AG09319 (cell line): ENCODE measurements around the gene ANKRD28.
"Not testable (repeated sequence)": the region's sequence is repeated elsewhere in the genome, so short reads cannot be mapped to it uniquely, and the experiment has no call there.

Source experiments
- DNase-seq: peaks from one replicate; pipeline ENCODE4 v3.0.0-alpha.2; 2010; ENCODE audit warnings: low read depth; ENCODE audit errors: extremely low read depth
- TF ChIP-seq, protein P1 (sequence below): IDR thresholded peaks from 2 replicates; pipeline ENCODE4 v1.5.1; 2011; ENCODE audit warnings: low read depth, mild to moderate bottlenecking, inconsistent platforms, low read length, moderate library complexity

ANKRD28 gene

DNA sequence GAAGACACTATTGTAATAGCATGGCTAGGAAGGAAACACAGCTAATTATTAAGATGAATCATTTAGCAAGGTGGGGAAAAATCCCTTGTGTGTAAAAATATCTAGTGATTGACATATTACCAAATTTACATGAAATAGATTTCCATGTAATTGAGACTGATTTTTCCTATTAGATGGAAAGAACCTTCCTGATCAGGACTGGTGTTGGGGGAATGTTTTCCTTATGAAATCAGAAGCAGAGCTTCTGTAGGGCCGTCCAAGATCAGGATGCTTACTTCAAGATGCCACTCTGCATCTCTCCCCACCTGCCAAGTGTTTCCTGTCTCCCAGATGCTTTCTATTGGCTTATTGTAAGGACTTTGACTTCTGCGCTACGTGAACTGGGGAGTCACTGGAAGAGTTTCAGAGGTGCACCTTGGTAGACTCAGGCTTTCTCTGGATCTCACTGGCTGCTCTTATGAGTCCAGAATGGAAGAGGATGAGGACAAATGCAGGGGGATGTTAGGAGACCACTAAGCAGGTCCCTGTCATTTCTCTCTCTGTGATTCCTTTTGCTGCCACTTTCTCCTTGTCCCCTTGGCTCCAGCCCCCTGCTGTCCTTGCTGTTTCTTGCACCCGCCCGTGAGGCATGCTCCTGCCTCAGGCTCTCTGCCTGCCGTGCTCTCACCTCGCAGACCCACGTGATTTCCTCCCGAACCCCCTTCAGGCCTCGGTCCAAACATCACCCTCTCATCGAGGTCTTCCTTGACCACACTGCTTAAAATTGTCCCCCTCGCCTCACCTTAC is 166.2 kb downstream of the ANKRD28 start:
- no peak for DNase-seq
- TF ChIP-seq, protein P1, sequence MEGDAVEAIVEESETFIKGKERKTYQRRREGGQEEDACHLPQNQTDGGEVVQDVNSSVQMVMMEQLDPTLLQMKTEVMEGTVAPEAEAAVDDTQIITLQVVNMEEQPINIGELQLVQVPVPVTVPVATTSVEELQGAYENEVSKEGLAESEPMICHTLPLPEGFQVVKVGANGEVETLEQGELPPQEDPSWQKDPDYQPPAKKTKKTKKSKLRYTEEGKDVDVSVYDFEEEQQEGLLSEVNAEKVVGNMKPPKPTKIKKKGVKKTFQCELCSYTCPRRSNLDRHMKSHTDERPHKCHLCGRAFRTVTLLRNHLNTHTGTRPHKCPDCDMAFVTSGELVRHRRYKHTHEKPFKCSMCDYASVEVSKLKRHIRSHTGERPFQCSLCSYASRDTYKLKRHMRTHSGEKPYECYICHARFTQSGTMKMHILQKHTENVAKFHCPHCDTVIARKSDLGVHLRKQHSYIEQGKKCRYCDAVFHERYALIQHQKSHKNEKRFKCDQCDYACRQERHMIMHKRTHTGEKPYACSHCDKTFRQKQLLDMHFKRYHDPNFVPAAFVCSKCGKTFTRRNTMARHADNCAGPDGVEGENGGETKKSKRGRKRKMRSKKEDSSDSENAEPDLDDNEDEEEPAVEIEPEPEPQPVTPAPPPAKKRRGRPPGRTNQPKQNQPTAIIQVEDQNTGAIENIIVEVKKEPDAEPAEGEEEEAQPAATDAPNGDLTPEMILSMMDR = no peak

DNA sequence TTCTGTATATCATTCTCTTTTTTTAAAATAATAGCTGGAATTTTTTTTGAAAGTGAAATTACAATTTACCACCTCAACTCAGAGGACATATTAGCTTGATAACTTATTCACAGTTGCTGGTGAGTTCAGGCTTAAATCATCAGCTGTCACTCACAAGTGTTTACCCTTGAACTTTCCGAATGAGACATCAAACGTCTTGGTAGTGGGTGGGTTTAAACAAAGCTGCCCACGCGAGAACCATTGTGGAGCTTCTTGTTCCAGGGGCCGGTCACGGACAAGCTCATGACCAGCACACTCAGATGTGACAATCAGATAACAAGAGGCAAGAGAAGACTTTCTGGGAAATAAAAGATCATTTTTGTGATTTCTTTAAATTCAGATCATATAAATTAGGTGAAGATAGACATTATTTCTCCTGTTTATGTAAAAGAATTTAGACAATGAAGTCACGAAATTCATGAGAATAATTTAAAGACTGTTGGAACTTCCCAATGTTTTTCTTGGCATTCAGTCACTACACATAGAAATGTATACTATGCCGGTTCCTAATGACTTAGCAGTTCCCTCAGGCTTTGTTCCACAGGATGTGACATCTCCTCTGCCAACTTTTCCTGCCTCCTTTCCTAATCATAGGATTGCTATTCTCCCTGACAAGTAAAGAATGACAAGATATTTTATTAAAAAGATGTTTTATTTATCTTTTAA is 167.0 kb downstream of the ANKRD28 start:
- no peak for DNase-seq
- TF ChIP-seq, protein P1 = no peak

DNA sequence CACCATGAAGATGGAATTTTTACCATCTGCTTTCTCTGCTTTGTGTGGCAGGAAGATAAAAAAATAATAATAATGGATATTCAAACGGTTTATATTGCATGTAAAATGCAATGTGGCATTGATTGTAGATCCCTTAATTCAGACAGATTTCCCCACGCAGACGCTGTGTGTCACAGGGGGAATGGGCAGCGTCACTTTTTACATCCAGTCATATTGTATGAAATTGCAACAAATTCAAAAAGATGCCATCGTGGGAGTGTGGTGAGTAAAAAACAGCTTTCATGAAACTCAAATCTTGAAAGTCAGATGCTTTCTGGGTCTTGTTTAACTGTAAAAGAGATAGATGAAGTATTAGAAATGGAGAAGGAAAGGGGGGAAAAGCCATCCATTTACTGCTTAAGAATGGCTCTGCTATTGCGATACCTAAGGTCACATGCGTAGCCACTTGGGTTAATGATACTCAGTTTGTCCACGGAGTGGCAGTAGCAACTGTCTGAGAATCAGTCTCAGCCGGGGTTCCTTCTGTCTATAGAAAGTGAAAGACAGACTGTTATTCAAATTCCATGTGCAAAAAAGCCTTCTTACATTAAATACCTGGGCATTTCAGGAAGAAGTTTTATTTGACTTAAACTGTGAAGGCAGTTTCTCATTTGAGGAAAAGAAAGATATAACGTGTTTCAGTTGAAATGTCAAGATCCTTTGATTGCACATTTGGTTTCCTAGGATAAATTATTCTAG is 167.8 kb downstream of the ANKRD28 start:
- TF ChIP-seq, protein P1 = peak; percentile 47
- DNase-seq = peak; percentile 56

DNA sequence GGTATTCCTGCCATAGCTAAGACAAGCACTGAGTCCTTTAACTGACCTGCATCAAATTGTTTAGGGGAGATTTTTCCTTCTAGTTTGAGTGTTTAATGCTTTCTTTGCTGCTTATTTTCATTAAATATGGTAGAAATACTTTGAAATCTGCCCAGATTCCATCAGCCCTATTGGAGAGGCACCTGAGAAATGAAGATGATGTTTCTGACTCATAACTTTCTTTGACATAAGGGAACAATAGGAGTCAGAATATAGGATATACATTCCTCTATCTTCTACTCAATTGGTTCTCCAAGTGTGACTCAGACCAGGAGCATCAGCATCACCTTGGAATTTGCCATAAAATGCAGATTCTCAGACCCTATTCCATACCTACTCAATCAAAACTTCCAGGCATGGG is 168.8 kb downstream of the ANKRD28 start:
- TF ChIP-seq, protein P1 = no peak

DNA sequence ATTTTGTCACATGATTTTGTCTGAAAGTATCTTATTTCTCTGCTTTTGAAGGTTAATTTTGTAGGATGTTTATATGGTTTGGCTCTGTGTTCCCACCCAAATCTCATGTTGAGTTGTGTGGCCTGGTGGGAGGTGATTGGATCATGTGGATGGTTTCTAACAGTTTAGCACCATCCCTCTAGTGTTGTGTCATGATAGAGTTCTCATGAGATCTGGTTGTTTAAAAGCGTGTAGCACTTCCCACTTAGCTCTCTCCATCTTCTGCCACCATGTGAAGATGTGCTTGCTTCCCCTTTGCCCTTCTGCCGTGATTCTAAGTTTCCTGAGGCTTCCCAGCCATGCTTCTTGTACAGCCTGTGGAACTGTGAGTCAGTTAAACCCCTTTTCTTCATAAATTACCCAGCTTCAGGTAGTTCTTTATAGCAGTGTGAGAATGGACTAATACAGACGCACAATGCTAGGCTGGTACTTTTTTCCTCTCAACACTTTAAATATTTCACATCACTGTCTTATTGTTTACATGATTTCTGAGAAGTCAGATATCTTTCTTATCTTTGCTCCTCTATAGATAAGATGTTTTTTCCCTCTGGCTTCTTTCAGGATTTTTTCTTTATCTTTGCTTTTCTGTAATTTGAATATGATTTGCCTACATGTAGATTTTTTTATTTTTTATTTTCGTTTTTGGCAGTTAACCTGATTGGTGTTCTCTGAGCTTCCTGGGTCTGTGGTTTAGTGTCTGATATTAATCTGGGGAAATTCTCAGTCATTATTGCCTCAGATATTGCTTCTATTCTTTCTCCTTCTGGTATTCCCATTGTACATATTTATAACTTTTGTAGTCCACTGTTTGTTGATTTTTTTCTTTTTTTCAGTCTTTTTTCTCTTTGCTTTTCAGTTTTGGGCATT is 174.0 kb downstream of the ANKRD28 start:
- no peak for DNase-seq
- TF ChIP-seq, protein P1 = no peak

More for the DNA sequence above, 168.8 kb downstream of the ANKRD28 start:
- no peak for DNase-seq

DNA sequence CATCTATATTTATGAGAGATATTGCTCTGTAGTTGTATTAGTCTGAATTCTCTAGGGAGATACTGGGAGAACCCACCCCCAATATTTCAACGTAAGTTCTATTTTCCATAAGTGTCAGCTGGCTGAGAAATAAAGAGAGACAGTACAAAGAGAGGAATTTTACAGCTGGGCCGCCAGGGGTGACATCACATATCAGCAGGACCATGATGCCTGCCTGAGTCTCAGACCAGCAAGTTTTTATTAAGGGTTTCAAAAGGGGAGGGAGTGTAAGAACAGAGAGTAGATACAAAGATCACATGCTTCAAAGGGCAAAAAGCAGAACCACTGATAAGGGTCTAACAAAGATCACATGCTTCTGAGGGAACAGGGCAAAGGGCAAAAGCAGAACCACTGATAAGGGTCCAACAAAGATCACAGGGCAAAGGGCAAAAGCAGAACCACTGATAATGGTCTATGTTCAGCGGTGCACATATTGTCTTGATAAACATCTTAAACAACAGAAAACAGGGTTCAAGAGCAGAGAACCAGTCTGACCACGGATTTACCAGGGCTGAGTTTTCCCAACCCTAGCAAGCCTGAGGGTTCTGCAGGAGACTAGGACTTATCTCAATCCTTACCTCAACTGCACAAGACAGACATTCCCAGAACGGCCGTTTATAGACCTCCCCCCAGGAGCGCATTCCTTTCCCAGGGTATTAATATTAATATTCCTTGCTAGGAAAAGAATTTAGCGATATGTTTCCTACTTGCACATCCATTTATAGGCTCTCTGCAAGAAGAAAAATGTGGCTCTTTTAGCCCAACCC is 177.9 kb downstream of the ANKRD28 start:
- not testable (repeated sequence) for DNase-seq
